OCI-LY1 (cell line): ENCODE measurements around the gene NELFE.

Source experiments
- H2AFZ ChIP-seq: fragments of 200-600 bp; sonication (generic), shearing (Covaris generic); 2 replicates; pipeline ENCODE4 v1.6.0; 2014; ENCODE audit warnings: antibody characterized with exemption, mild to moderate bottlenecking, low read length
- H3F3A ChIP-seq: fragments of 200-600 bp; sonication (generic), shearing (Covaris generic); 2 replicates; pipeline ENCODE4 v1.6.0; 2014; ENCODE audit warnings: mild to moderate bottlenecking, antibody characterized with exemption, low read length, moderate library complexity; ENCODE audit not compliant: insufficient read depth
- H3K27ac ChIP-seq: fragments of 200-600 bp; sonication (generic); 2 replicates; pipeline ENCODE4 v1.5.1; 2014; ENCODE audit warnings: low read length, mixed run types, mild to moderate bottlenecking, low read depth; ENCODE audit not compliant: poor library complexity, severe bottlenecking
- H3K27me3 ChIP-seq: fragments of 200-600 bp; sonication (generic); 2 replicates; pipeline ENCODE4 v1.6.0; 2014; ENCODE audit warnings: antibody characterized with exemption, mild to moderate bottlenecking, low read length, moderate library complexity; ENCODE audit not compliant: insufficient read depth
- H3K36me3 ChIP-seq: fragments of 200-600 bp; sonication (generic); 2 replicates; pipeline ENCODE4 v1.6.1; 2014; ENCODE audit warnings: mild to moderate bottlenecking, antibody characterized with exemption, low read length, moderate library complexity, mixed read lengths; ENCODE audit not compliant: insufficient read depth
- H3K4me1 ChIP-seq: fragments of 200-600 bp; sonication (generic); 2 replicates; pipeline ENCODE4 v1.5.1; 2014; ENCODE audit warnings: mild to moderate bottlenecking, low read length, moderate library complexity; ENCODE audit not compliant: insufficient read depth, severe bottlenecking
- H3K4me2 ChIP-seq: fragments of 200-600 bp; sonication (generic), shearing (Covaris generic); 2 replicates; pipeline ENCODE4 v1.6.1; 2014; ENCODE audit warnings: low read length
- H3K4me3 ChIP-seq: fragments of 200-600 bp; sonication (generic); 2 replicates; pipeline ENCODE4 v1.5.1; 2014; ENCODE audit warnings: low read length, low read depth, mild to moderate bottlenecking, mixed read lengths; ENCODE audit not compliant: poor library complexity, severe bottlenecking
- H3K79me2 ChIP-seq: fragments of 200-600 bp; shearing (Covaris generic); 2 replicates; pipeline ENCODE4 v1.6.1; 2016; ENCODE audit warnings: mixed run types, low read length, mixed read lengths; ENCODE audit not compliant: insufficient read depth
- H3K9ac ChIP-seq: fragments of 200-600 bp; sonication (generic), shearing (Covaris generic); 2 replicates; pipeline ENCODE4 v1.6.1; 2014; ENCODE audit warnings: mild to moderate bottlenecking, low read length, mixed read lengths
- H3K9me2 ChIP-seq: fragments of 200-600 bp; sonication (generic), shearing (Covaris generic); 2 replicates; pipeline ENCODE4 v1.6.1; 2014; ENCODE audit warnings: low read depth, mild to moderate bottlenecking, low read length, mixed read lengths
- H3K9me3 ChIP-seq: fragments of 200-600 bp; shearing (Covaris generic); 2 replicates; pipeline ENCODE4 v1.6.1; 2014; ENCODE audit warnings: low read length, mixed read lengths
- H4K20me1 ChIP-seq: fragments of 200-600 bp; sonication (generic), shearing (Covaris generic); 2 replicates; pipeline ENCODE4 v1.6.0; 2016; ENCODE audit warnings: mild to moderate bottlenecking, low read length; ENCODE audit not compliant: insufficient read depth
- EZH2 ChIP-seq: fragments of 200-600 bp; sonication (generic), shearing (Covaris generic); IDR thresholded peaks from 2 replicates; pipeline ENCODE4 v1.8.0; 2017; ENCODE audit warnings: borderline replicate concordance, mixed run types, mild to moderate bottlenecking, antibody characterized with exemption, low read length, moderate library complexity, mixed read lengths
- TF ChIP-seq, protein P1 (sequence below): fragments of 200-600 bp; sonication (generic), shearing (Covaris generic); IDR thresholded peaks from 2 replicates; pipeline ENCODE4 v1.5.1; 2017; ENCODE audit warnings: mild to moderate bottlenecking, antibody characterized with exemption, low read length, moderate library complexity, mixed read lengths

Gene NELFE

DNA sequence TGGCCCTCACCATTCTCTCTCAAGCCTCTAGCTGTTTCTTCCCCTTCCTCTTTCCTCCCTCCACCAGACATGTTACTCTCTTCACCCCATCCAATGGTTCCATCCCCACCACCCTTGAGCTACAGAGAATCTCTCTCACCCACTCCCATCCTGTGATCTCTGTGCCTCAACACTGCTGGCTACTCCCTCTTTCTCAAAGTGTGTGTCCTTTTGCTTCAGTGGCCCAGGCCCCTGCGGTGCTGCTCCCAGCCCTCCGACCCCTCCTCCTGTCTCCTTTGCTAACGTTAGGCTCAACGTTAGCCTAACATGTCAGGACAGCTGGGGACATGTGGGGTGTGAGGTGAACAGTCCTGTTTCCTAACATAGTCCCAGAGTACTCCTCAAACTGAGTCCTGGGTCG is 5.9 kb downstream of the NELFE start:
- H3K9ac ChIP-seq, result no peak overlapping the region
- H3K27ac ChIP-seq, result no peak overlapping the region
- H3K79me2 ChIP-seq, result no peaks in the 10 kb centered on the region
- no peak overlapping the region for H3K4me3 ChIP-seq
- H3K9me2 ChIP-seq, result no peaks in the 10 kb centered on the region
- H3K36me3 ChIP-seq, result peaks cover 50% of the 10 kb centered on the region
- peaks cover 7% of the 10 kb centered on the region for H3K4me1 ChIP-seq
- no peak overlapping the region for H2AFZ ChIP-seq
- no peaks in the 10 kb centered on the region for H4K20me1 ChIP-seq
- TF ChIP-seq EZH2, result no peak
- TF ChIP-seq, protein P1, sequence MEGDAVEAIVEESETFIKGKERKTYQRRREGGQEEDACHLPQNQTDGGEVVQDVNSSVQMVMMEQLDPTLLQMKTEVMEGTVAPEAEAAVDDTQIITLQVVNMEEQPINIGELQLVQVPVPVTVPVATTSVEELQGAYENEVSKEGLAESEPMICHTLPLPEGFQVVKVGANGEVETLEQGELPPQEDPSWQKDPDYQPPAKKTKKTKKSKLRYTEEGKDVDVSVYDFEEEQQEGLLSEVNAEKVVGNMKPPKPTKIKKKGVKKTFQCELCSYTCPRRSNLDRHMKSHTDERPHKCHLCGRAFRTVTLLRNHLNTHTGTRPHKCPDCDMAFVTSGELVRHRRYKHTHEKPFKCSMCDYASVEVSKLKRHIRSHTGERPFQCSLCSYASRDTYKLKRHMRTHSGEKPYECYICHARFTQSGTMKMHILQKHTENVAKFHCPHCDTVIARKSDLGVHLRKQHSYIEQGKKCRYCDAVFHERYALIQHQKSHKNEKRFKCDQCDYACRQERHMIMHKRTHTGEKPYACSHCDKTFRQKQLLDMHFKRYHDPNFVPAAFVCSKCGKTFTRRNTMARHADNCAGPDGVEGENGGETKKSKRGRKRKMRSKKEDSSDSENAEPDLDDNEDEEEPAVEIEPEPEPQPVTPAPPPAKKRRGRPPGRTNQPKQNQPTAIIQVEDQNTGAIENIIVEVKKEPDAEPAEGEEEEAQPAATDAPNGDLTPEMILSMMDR, result no peak
- H3K4me2 ChIP-seq, result no peak overlapping the region
- no peaks in the 10 kb centered on the region for H3F3A ChIP-seq
- no peaks in the 10 kb centered on the region for H3K27me3 ChIP-seq
- no peaks in the 10 kb centered on the region for H3K9me3 ChIP-seq

- H3K36me3 ChIP-seq, result peaks cover 48% of the 10 kb centered on the region
- no peak overlapping the region for H3K4me3 ChIP-seq
- H3K27me3 ChIP-seq, result no peaks in the 10 kb centered on the region
- no peaks in the 10 kb centered on the region for H4K20me1 ChIP-seq
- no peaks in the 10 kb centered on the region for H3F3A ChIP-seq
- H3K79me2 ChIP-seq, result no peaks in the 10 kb centered on the region
- H3K27ac ChIP-seq, result no peak overlapping the region
- H3K4me1 ChIP-seq, result peaks cover 1% of the 10 kb centered on the region
- no peak overlapping the region for H3K4me2 ChIP-seq
- no peak overlapping the region for H2AFZ ChIP-seq
- TF ChIP-seq, protein P1, result peak; percentile 42
- TF ChIP-seq EZH2, result no peak
- H3K9ac ChIP-seq, result no peak overlapping the region
- H3K9me3 ChIP-seq, result no peaks in the 10 kb centered on the region
- no peaks in the 10 kb centered on the region for H3K9me2 ChIP-seq
Measured at GRCh38 chr6:31952140-31952805, 6.5 kb downstream of the NELFE start.

- TF ChIP-seq, protein P1, result no peak
- TF ChIP-seq EZH2, result no peak
- Histone ChIP-seq H3F3A (no peaks in the 10 kb centered on the region), H4K20me1 (no peaks in the 10 kb centered on the region), H2AFZ (no peak overlapping the region), H3K9ac (no peak overlapping the region), H3K27me3 (0 out of 2 replicates have a peak, but pooled peaks cover 5% of the 10 kb centered on the region), H3K4me1 (no peaks in the 10 kb centered on the region), H3K9me2 (no peaks in the 10 kb centered on the region), H3K36me3 (peaks cover 36% of the 10 kb centered on the region), H3K4me3 (no peak overlapping the region), H3K79me2 (no peaks in the 10 kb centered on the region), H3K4me2 (no peak overlapping the region), H3K27ac (no peak overlapping the region), H3K9me3 (no peaks in the 10 kb centered on the region)
Measured at GRCh38 chr6:31949926-31950548, 8.7 kb downstream of the NELFE start.
